Activated T-helper 1 cell treated with anti-CD3 and anti-CD28 coated beads, Interleukin-12 subunit alpha, Interleukin-12 subunit beta, Interleukin-2, Interleukin-4 antibody, amounts not matched to agents 30 ng/mL and 10 ng/mL and 1 ng/mL, durations not matched to agents 14 hours and 24 hours and 36 hours (primary cell): ENCODE results near the gene VAV2. TPM values are rescaled to one million over a fixed set of nuclear protein-coding genes. Genes with fewer than 3 reads are reported as not detected.

Experiments used
- DNase-seq: peaks from one replicate; pipeline ENCODE4 v3.0.0; 2021; ENCODE audit warnings: low spot score
- H3K27ac Mint-ChIP-seq: one replicate; pipeline ENCODE4 v1.8.0; 2021; ENCODE audit warnings: mild to moderate bottlenecking, mixed read lengths
- H3K27me3 Mint-ChIP-seq: one replicate; pipeline ENCODE4 v1.8.0; 2022; ENCODE audit warnings: mild to moderate bottlenecking, moderate library complexity, mixed read lengths; ENCODE audit not compliant: insufficient read depth
- H3K36me3 Mint-ChIP-seq: one replicate; pipeline ENCODE4 v1.8.0; 2021; ENCODE audit warnings: low read depth, mixed read lengths
- H3K4me1 Mint-ChIP-seq: one replicate; pipeline ENCODE4 v1.8.0; 2021; ENCODE audit warnings: low read depth, mixed read lengths
- H3K4me3 Mint-ChIP-seq: one replicate; pipeline ENCODE4 v1.8.0; 2021; ENCODE audit warnings: mild to moderate bottlenecking, moderate library complexity, mixed read lengths
- H3K9me3 Mint-ChIP-seq: one replicate; pipeline ENCODE4 v1.8.0; 2021; ENCODE audit warnings: mixed read lengths
- intact Hi-C: fragments of 100-400 bp; cut with micrococcal nuclease; formaldehyde crosslinking; loops from one replicate; pipeline ENCODE4 v1.15.1; 2024
- total RNA-seq: library from RNA; stranded (reverse); gene quantifications from 2 replicates; pipeline ENCODE4 v1.2.3, GENCODE V29; 2022

The VAV2 gene
- total RNA-seq, 1 donor from 2014 or later: 5.8 TPM

- intact Hi-C loops: no loop called here
- H3K4me3 Mint-ChIP-seq: no peak overlapping the region
Observed at GRCh38 chr9:133801739-133802138, 190.4 kb downstream of the VAV2 start.

GRCh38 chr9:133800266-133800665 lies 191.9 kb downstream of the VAV2 start:
- no peak for DNase-seq
- Mint-ChIP-seq H3K9me3 (no peaks in the 10 kb centered on the region), H3K4me3 (no peak overlapping the region), H3K36me3 (no peaks in the 10 kb centered on the region), H3K27ac (no peak overlapping the region), H3K4me1 (no peaks in the 10 kb centered on the region), H3K27me3 (no peaks in the 10 kb centered on the region)
- intact Hi-C loops: no loop called here

More at GRCh38 chr9:133801739-133802138, 190.4 kb downstream of the VAV2 start:
- no peaks in the 10 kb centered on the region for H3K4me1 Mint-ChIP-seq
- H3K36me3 Mint-ChIP-seq: no peaks in the 10 kb centered on the region
- H3K27me3 Mint-ChIP-seq: no peaks in the 10 kb centered on the region
- H3K27ac Mint-ChIP-seq: no peak overlapping the region
- no peaks in the 10 kb centered on the region for H3K9me3 Mint-ChIP-seq
- no peak for DNase-seq

- H3K27ac Mint-ChIP-seq: peak overlapping the region; percentile 2
- no peak overlapping the region for H3K4me3 Mint-ChIP-seq
- no peaks in the 10 kb centered on the region for H3K36me3 Mint-ChIP-seq
- no peaks in the 10 kb centered on the region for H3K9me3 Mint-ChIP-seq
- no peak for DNase-seq
- no peaks in the 10 kb centered on the region for H3K27me3 Mint-ChIP-seq
- intact Hi-C loops: no loop called here
- H3K4me1 Mint-ChIP-seq: no peaks in the 10 kb centered on the region
Observed at GRCh38 chr9:133799716-133800115, 192.4 kb downstream of the VAV2 start.

GRCh38 chr9:133799106-133799505 lies 193.0 kb downstream of the VAV2 start:
- H3K9me3 Mint-ChIP-seq: no peaks in the 10 kb centered on the region
- H3K4me3 Mint-ChIP-seq: no peak overlapping the region
- intact Hi-C loops: no loop called here
- no peaks in the 10 kb centered on the region for H3K36me3 Mint-ChIP-seq
- no peaks in the 10 kb centered on the region for H3K27me3 Mint-ChIP-seq
- no peak for DNase-seq
- H3K27ac Mint-ChIP-seq: no peak overlapping the region
- no peaks in the 10 kb centered on the region for H3K4me1 Mint-ChIP-seq

- H3K4me1 Mint-ChIP-seq: no peaks in the 10 kb centered on the region
- no peak overlapping the region for H3K4me3 Mint-ChIP-seq
- H3K36me3 Mint-ChIP-seq: no peaks in the 10 kb centered on the region
- H3K27ac Mint-ChIP-seq: no peak overlapping the region
- H3K9me3 Mint-ChIP-seq: no peaks in the 10 kb centered on the region
- no peak for DNase-seq
- H3K27me3 Mint-ChIP-seq: no peaks in the 10 kb centered on the region
- intact Hi-C loops: no loop called here
Observed at GRCh38 chr9:133798160-133798559, 194.0 kb downstream of the VAV2 start.

GRCh38 chr9:133797406-133798105 lies 194.6 kb downstream of the VAV2 start:
- H3K9me3 Mint-ChIP-seq: no peaks in the 10 kb centered on the region
- intact Hi-C loops: no loop called here
- no peak overlapping the region for H3K27ac Mint-ChIP-seq
- no peaks in the 10 kb centered on the region for H3K4me1 Mint-ChIP-seq
- H3K27me3 Mint-ChIP-seq: no peaks in the 10 kb centered on the region
- no peak overlapping the region for H3K4me3 Mint-ChIP-seq
- H3K36me3 Mint-ChIP-seq: no peaks in the 10 kb centered on the region
- DNase-seq: no peak

GRCh38 chr9:133796562-133796961 lies 195.6 kb downstream of the VAV2 start:
- Mint-ChIP-seq H3K27me3 (no peaks in the 10 kb centered on the region), H3K36me3 (no peaks in the 10 kb centered on the region), H3K4me1 (no peaks in the 10 kb centered on the region), H3K4me3 (no peak overlapping the region), H3K9me3 (no peaks in the 10 kb centered on the region), H3K27ac (no peak overlapping the region)
- intact Hi-C loops: no loop called here
- DNase-seq: no peak

GRCh38 chr9:133795049-133795448 lies 197.1 kb downstream of the VAV2 start:
- Mint-ChIP-seq H3K4me3 (no peak overlapping the region), H3K27me3 (no peaks in the 10 kb centered on the region), H3K36me3 (no peaks in the 10 kb centered on the region), H3K27ac (no peak overlapping the region), H3K4me1 (no peaks in the 10 kb centered on the region), H3K9me3 (no peaks in the 10 kb centered on the region)
- intact Hi-C loops: no loop called here
- no peak for DNase-seq

GRCh38 chr9:133794016-133794760 lies 197.9 kb downstream of the VAV2 start:
- H3K27me3 Mint-ChIP-seq: no peaks in the 10 kb centered on the region
- H3K4me1 Mint-ChIP-seq: no peaks in the 10 kb centered on the region
- intact Hi-C loops: no loop called here
- no peaks in the 10 kb centered on the region for H3K36me3 Mint-ChIP-seq
- no peaks in the 10 kb centered on the region for H3K9me3 Mint-ChIP-seq
- no peak for DNase-seq
- no peak overlapping the region for H3K4me3 Mint-ChIP-seq
- no peak overlapping the region for H3K27ac Mint-ChIP-seq

- intact Hi-C loops: loop anchor here (1.0 kb wide), 2 partner anchors 201 to 306 kb away; no protein-coding TSS in a partner anchor
- H3K27me3 Mint-ChIP-seq: no peaks in the 10 kb centered on the region
- no peaks in the 10 kb centered on the region for H3K9me3 Mint-ChIP-seq
- no peak overlapping the region for H3K27ac Mint-ChIP-seq
- H3K4me1 Mint-ChIP-seq: no peaks in the 10 kb centered on the region
- no peaks in the 10 kb centered on the region for H3K36me3 Mint-ChIP-seq
- no peak for DNase-seq
- no peak overlapping the region for H3K4me3 Mint-ChIP-seq
Observed at GRCh38 chr9:133793471-133793870, 198.7 kb downstream of the VAV2 start.

- H3K27ac Mint-ChIP-seq: no peak overlapping the region
- peak; percentile 29 for DNase-seq
- intact Hi-C loops: loop anchor here (1.0 kb wide), 2 partner anchors 201 to 306 kb away; no protein-coding TSS in a partner anchor
- no peaks in the 10 kb centered on the region for H3K4me1 Mint-ChIP-seq
- H3K27me3 Mint-ChIP-seq: no peaks in the 10 kb centered on the region
- H3K36me3 Mint-ChIP-seq: no peaks in the 10 kb centered on the region
- no peaks in the 10 kb centered on the region for H3K9me3 Mint-ChIP-seq
- no peak overlapping the region for H3K4me3 Mint-ChIP-seq
Observed at GRCh38 chr9:133792721-133793470, 199.2 kb downstream of the VAV2 start.

- DNase-seq: no peak
- intact Hi-C loops: no loop called here
- no peaks in the 10 kb centered on the region for H3K4me1 Mint-ChIP-seq
- no peaks in the 10 kb centered on the region for H3K36me3 Mint-ChIP-seq
- H3K4me3 Mint-ChIP-seq: no peak overlapping the region
- H3K9me3 Mint-ChIP-seq: no peaks in the 10 kb centered on the region
- H3K27me3 Mint-ChIP-seq: no peaks in the 10 kb centered on the region
- H3K27ac Mint-ChIP-seq: no peak overlapping the region
Observed at GRCh38 chr9:133791735-133792649, 200.1 kb downstream of the VAV2 start.
